ENCODE measurements around the gene BAK1. TPM values are rescaled to one million over a fixed set of nuclear protein-coding genes. Genes with fewer than 3 reads are reported as not detected.
A peak's percentile ranks its signal among the peaks of the same experiment; 100 is the strongest.

BAK1 gene
- total RNA-seq = 23.1 TPM
- long read RNA-seq, transcript BAK1-202 (6 exons, 2,136 nt) = major isoform, 83 of 96 reads
- long read RNA-seq, partial matches to known transcripts = 2 of 96 reads
- long read RNA-seq, other reads (novel, unspliced or antisense) = 11 of 96 reads

GRCh38 chr6:33579828-33580714 lies at the start of gene BAK1:
Gene BAK1, minus strand, starts transcription at chr6:33580276. Its CDS starts 2,672 bp downstream, at chr6:33577604.
- peak; percentile 96 for ATAC-seq
- intact Hi-C loops (cut with micrococcal nuclease) = no loop called here
- peak; percentile 94 for DNase-seq

GRCh38 chr6:33628401-33628964 lies 48.4 kb upstream of the BAK1 start:
- no peak for DNase-seq
- no peak for ATAC-seq
- intact Hi-C loops (cut with micrococcal nuclease) = no loop called here

- intact Hi-C loops (cut with micrococcal nuclease) = no loop called here
- ATAC-seq (peak; percentile 37), DNase-seq (no peak)
Observed at GRCh38 chr6:33627876-33628275, 47.8 kb upstream of the BAK1 start.

GRCh38 chr6:33624856-33625255 lies 44.8 kb upstream of the BAK1 start:
- ATAC-seq (no peak), DNase-seq (no peak)
- intact Hi-C loops (cut with micrococcal nuclease) = no loop called here

- ATAC-seq (no peak), DNase-seq (no peak)
- intact Hi-C loops (cut with micrococcal nuclease) = no loop called here
Observed at GRCh38 chr6:33623895-33624381, 43.9 kb upstream of the BAK1 start.

- intact Hi-C loops (cut with micrococcal nuclease) = no loop called here
- ATAC-seq (peak; percentile 35), DNase-seq (no peak)
Observed at GRCh38 chr6:33622456-33623431, 42.7 kb upstream of the BAK1 start.

- peak; percentile 61 for ATAC-seq
- intact Hi-C loops (cut with micrococcal nuclease) = no loop called here
- peak; percentile 65 for DNase-seq
Observed at GRCh38 chr6:33621711-33622388, 41.8 kb upstream of the BAK1 start.

- peak; percentile 71 for DNase-seq
- intact Hi-C loops (cut with micrococcal nuclease) = no loop called here
Observed at GRCh38 chr6:33620856-33621710, 41.0 kb upstream of the BAK1 start, which contains the start of gene ITPR3. Gene ITPR3, plus strand, starts transcription at chr6:33621322. Its CDS starts 281 bp downstream, at chr6:33621603.

GRCh38 chr6:33620158-33620855 lies 40.2 kb upstream of the BAK1 start:
- DNase-seq (peak; percentile 60), ATAC-seq (peak; percentile 50)
- intact Hi-C loops (cut with micrococcal nuclease) = no loop called here

More at GRCh38 chr6:33620856-33621710, 41.0 kb upstream of the BAK1 start, which contains the start of gene ITPR3:
- ATAC-seq = peak; percentile 73

GRCh38 chr6:33619166-33619840 lies 39.2 kb upstream of the BAK1 start:
- ATAC-seq (no peak), DNase-seq (no peak)
- intact Hi-C loops (cut with micrococcal nuclease) = no loop called here

- ATAC-seq (no peak), DNase-seq (no peak)
- intact Hi-C loops (cut with micrococcal nuclease) = no loop called here
Observed at GRCh38 chr6:33616913-33617312, 36.8 kb upstream of the BAK1 start.

GRCh38 chr6:33616113-33616512 lies 36.0 kb upstream of the BAK1 start:
- DNase-seq = no peak
- no peak for ATAC-seq
- intact Hi-C loops (cut with micrococcal nuclease) = no loop called here

GRCh38 chr6:33613795-33614168 lies 33.7 kb upstream of the BAK1 start:
- ATAC-seq (peak; percentile 36), DNase-seq (no peak)
- intact Hi-C loops (cut with micrococcal nuclease) = no loop called here

- ATAC-seq = no peak
- DNase-seq = no peak
- intact Hi-C loops (cut with micrococcal nuclease) = no loop called here
Observed at GRCh38 chr6:33613146-33613794, 33.2 kb upstream of the BAK1 start.

GRCh38 chr6:33610779-33611732 lies 31.0 kb upstream of the BAK1 start:
- DNase-seq (peak; percentile 52), ATAC-seq (peak; percentile 39)

More at GRCh38 chr6:33610779-33611732, 31.0 kb upstream of the BAK1 start:
- intact Hi-C loops (cut with micrococcal nuclease) = no loop called here

Measured in left ventricle myocardium superior (tissue), 1 donor.